Measurements from ENCODE around the gene EEF1A2.

The EEF1A2 gene

GRCh38 chr20:63466861-63467260 is 32.0 kb downstream of the EEF1A2 start:
- DNase-seq, result no peak

- no peak for DNase-seq
Measured at GRCh38 chr20:63466250-63466825, 32.5 kb downstream of the EEF1A2 start.

- DNase-seq, result no peak
Measured at GRCh38 chr20:63465380-63466249, 33.3 kb downstream of the EEF1A2 start.

GRCh38 chr20:63464289-63464635 is 34.6 kb downstream of the EEF1A2 start:
- no peak for DNase-seq

GRCh38 chr20:63463400-63464288 is 35.2 kb downstream of the EEF1A2 start:
- no peak for DNase-seq

GRCh38 chr20:63462244-63462643 is 36.6 kb downstream of the EEF1A2 start:
- no peak for DNase-seq

- no peak for DNase-seq
Measured at GRCh38 chr20:63461104-63461763, 37.6 kb downstream of the EEF1A2 start.

- no peak for DNase-seq
Measured at GRCh38 chr20:63459070-63459380, 39.9 kb downstream of the EEF1A2 start.

GRCh38 chr20:63458170-63459069 is 40.5 kb downstream of the EEF1A2 start:
- DNase-seq, result no peak

- peak in 1 of 2 donors; percentile 44 for DNase-seq
Measured at GRCh38 chr20:63457737-63458136, 41.1 kb downstream of the EEF1A2 start.

GRCh38 chr20:63456429-63457284 is 42.2 kb downstream of the EEF1A2 start:
- DNase-seq, result no peak

GRCh38 chr20:63455568-63455859 is 43.4 kb downstream of the EEF1A2 start:
- no peak for DNase-seq

- DNase-seq, result no peak
Measured at GRCh38 chr20:63454731-63455567, 43.9 kb downstream of the EEF1A2 start.

- no peak for DNase-seq
Measured at GRCh38 chr20:63452821-63453523, 45.9 kb downstream of the EEF1A2 start.

- no peak for DNase-seq
Measured at GRCh38 chr20:63452341-63452740, 46.5 kb downstream of the EEF1A2 start.

- no peak for DNase-seq
Measured at GRCh38 chr20:63451821-63452220, 47.1 kb downstream of the EEF1A2 start.

- DNase-seq, result no peak
Measured at GRCh38 chr20:63449796-63450730, 48.8 kb downstream of the EEF1A2 start.

GRCh38 chr20:63449025-63449424 is 49.9 kb downstream of the EEF1A2 start:
- no peak for DNase-seq

- DNase-seq, result no peak
Measured at GRCh38 chr20:63448031-63448430, 50.9 kb downstream of the EEF1A2 start.
